Activated CD4-positive, alpha-beta memory T cell treated with anti-CD3 and anti-CD28 coated beads for 36 hours (primary cell): Measurements from ENCODE around the gene OR4D1. TPM values are rescaled to one million over a fixed set of nuclear protein-coding genes. Genes with fewer than 3 reads are reported as not detected.

Source experiments
- CTCF ChIA-PET: fragments of 350-600 bp; sonication (Branson Sonifier 250); formaldehyde crosslinking; loops from one replicate; lab custom pipeline; 2021; ENCODE audit warnings: antibody characterized with exemption, inconsistent platforms; lab: Charles Lee
- POLR2A ChIA-PET: fragments of 350-600 bp; sonication (Branson Sonifier 250); formaldehyde crosslinking; loops from one replicate; lab custom pipeline; 2021; ENCODE audit warnings: antibody characterized with exemption; lab: Charles Lee
- DNase-seq: peaks from one replicate; pipeline ENCODE4 v3.0.0-alpha.2; 2020
- H3K27ac Mint-ChIP-seq: one replicate; pipeline ENCODE4 v1.8.0; 2021; ENCODE audit warnings: mixed read lengths
- H3K27me3 Mint-ChIP-seq: one replicate; pipeline ENCODE4 v1.8.0; 2021; ENCODE audit warnings: mixed read lengths
- H3K36me3 Mint-ChIP-seq: one replicate; pipeline ENCODE4 v1.8.0; 2021; ENCODE audit warnings: mixed read lengths
- H3K4me1 Mint-ChIP-seq: one replicate; pipeline ENCODE4 v1.8.0; 2021; ENCODE audit warnings: low read depth, mixed read lengths
- H3K4me3 Mint-ChIP-seq: one replicate; pipeline ENCODE4 v1.8.0; 2021; ENCODE audit warnings: mild to moderate bottlenecking, mixed read lengths
- H3K9me3 Mint-ChIP-seq: one replicate; pipeline ENCODE4 v1.8.0; 2021; ENCODE audit warnings: mixed read lengths
- intact Hi-C: fragments of 100-400 bp; cut with micrococcal nuclease; formaldehyde crosslinking; loops from one replicate; pipeline ENCODE4 v1.15.1; 2023
- total RNA-seq, 2 experiments: library from RNA; stranded (reverse); gene quantifications; one replicate each; pipeline ENCODE4 v1.2.3, GENCODE V29; 2021

OR4D1 gene
- total RNA-seq, 2 experiments from 2014 or later = 0.17 to 0.27 TPM

DNA sequence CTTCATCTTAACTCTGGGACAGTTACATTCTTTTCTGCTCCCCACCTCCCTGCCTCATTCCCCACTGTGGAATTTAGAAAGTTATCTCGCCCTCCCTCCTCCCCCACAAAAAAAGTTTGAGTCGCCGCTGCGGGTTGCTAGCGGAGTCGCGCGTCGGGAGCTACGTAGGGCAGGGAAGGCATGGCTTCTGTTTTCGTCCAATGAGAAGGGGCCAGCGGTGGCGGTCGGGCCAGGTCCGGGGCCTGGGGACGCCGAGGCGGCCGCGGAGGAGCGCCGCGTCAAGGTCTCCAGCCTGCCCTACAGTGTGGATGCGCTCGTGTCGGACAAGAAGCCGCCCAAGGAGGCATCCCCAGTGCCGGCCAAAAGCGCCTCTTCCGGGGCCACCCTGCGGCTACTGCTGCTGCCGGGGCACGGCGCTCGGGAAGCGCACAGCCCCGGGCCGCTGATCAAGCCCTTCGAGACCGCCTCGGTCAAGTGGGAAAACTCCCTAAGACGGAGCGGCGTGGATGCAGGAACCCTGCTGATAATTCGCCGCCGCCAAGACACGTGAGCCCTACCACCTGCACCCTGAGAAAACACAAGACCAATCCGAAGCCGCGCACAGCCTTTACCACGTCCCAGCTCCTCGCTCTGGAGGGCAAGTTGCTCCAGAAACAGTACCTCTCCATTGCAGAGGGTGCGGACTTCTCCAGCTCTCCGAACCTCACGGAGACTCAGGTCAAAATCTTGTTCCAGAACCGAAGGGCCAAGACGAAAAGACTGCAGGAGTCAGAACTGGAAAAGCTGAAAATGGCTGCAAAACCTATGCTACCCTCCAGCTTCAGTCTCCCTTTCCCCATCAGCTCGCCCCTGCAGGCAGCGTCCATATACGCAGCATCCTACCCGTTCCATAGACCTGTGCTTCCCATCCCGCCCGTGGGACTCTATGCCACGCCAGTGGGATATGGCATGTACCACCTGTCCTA is 8.9 kb downstream of the OR4D1 start:
- peak; percentile 78 for DNase-seq
- POLR2A ChIA-PET = no interaction called here
- no peaks in the 10 kb centered on the region for H3K36me3 Mint-ChIP-seq
- no peaks in the 10 kb centered on the region for H3K27me3 Mint-ChIP-seq
- CTCF ChIA-PET = interaction anchor here (0.7 to 1.6 kb wide), 6 partner anchors 14 to 63 kb away, joined by 3 to 6 read pairs (median 3); no protein-coding TSS in a partner anchor
- H3K27ac Mint-ChIP-seq = peak overlapping the region; percentile 84
- intact Hi-C loops = loop anchor here (5.0 kb wide), 1 partner anchor 150 kb away; the partner anchor contains the start of gene SRSF1
- H3K9me3 Mint-ChIP-seq = no peaks in the 10 kb centered on the region
- peak overlapping the region; percentile 88 for H3K4me3 Mint-ChIP-seq
- peaks cover 47% of the 10 kb centered on the region for H3K4me1 Mint-ChIP-seq

DNA sequence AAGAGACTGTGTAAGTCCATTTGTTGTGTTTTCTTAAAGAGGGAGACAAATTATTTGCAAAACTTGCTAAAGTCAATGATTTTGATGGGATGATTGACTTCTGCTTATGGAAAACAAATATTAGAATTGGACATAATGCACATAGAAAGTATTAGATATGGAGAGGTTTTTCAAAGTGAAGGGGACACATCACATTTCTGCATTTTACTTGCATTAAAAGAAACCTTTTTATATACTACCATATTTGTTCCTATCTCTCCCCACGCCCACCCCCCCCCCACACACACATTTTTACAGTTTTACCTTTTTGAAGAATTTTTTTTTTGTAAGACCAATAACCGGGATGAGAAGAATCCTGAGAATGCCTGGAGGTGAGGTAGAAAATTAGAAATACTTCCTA is 10.0 kb downstream of the OR4D1 start:
- intact Hi-C loops = loop anchor here (5.0 kb wide), 1 partner anchor 151 kb away; the partner anchor contains the start of gene SRSF1
- H3K4me3 Mint-ChIP-seq = no peak overlapping the region
- peaks cover 36% of the 10 kb centered on the region for H3K4me1 Mint-ChIP-seq
- H3K36me3 Mint-ChIP-seq = no peaks in the 10 kb centered on the region
- H3K27ac Mint-ChIP-seq = no peak overlapping the region
- DNase-seq = no peak
- CTCF ChIA-PET = no interaction called here
- H3K9me3 Mint-ChIP-seq = no peaks in the 10 kb centered on the region
- H3K27me3 Mint-ChIP-seq = no peaks in the 10 kb centered on the region
- POLR2A ChIA-PET = no interaction called here

DNA sequence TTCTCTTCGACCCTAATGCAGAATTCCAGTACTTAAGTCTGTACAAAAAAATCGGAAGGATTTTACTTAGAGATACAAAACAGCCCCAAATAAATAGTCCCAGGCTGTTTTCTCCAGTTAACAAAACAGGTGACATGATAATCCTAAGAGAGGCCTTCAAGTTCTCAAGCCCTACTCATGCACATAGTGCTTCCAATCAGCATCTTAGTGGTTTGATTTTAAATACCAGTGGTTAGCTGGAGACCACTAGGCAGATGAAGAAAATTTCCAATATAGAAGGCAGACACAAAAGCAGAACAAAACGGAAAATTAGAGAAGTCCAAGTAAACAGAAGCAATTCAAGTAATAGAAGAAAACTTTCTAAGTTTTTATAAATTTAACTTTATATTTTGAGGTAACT is 13.4 kb downstream of the OR4D1 start:
- Mint-ChIP-seq H3K9me3 (no peaks in the 10 kb centered on the region), H3K27me3 (no peaks in the 10 kb centered on the region), H3K4me1 (peaks cover 10% of the 10 kb centered on the region), H3K27ac (no peak overlapping the region), H3K4me3 (no peak overlapping the region), H3K36me3 (no peaks in the 10 kb centered on the region)
- ChIA-PET POLR2A (no interaction called here), CTCF (no interaction called here)
- intact Hi-C loops = no loop called here
- no peak for DNase-seq

DNA sequence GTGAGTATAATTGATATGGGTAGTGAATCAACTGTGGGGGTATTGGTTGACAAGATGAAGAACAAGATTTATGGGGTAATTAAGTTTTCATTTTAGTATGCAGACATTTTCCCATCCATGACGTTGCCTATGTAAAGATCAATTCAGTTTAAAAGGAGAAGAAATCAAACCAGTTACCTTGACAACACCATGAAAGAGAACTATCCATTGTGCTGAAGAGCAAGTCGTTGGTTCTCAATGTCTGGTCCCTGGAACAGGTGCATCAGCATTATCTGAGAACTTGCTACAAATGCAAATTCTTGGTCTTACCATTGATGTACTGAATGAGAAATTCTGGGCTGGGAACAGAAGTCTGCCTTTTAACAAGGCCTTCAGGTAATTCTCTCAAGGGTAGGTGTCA is 17.8 kb downstream of the OR4D1 start:
- Mint-ChIP-seq H3K4me3 (no peak overlapping the region), H3K4me1 (peaks cover 22% of the 10 kb centered on the region), H3K36me3 (no peaks in the 10 kb centered on the region), H3K9me3 (no peaks in the 10 kb centered on the region), H3K27ac (no peak overlapping the region), H3K27me3 (no peaks in the 10 kb centered on the region)
- POLR2A ChIA-PET = no interaction called here
- DNase-seq = no peak
- intact Hi-C loops = no loop called here
- CTCF ChIA-PET = no interaction called here

DNA sequence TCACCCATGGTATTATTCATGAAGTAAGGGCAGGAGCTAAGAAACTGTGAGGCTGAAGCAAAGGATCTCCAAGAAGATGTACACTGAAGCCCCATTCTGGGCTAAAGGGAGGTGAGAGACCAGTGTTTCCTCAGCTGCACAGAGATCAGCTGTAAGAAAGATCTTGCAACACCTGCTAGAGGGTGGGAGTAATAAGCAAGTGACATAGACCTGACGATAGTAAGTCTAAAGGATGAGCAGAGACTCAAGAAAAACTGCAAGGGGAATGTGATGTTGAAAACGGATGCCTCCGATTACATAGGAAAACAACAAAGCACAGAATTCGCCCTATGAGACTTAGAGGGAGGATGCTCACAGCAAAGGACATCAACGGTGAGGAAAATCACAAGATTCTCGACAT is 18.5 kb downstream of the OR4D1 start, which contains the start of gene OR4D2:
Gene OR4D2, plus strand, starts transcription at position 301 of the 400 bp plus-strand sequence. CDS start 2,674 bp downstream, outside the sequence.
- H3K36me3 Mint-ChIP-seq = no peaks in the 10 kb centered on the region
- no peak within 1 kb of the TSS for H3K27ac Mint-ChIP-seq
- no peaks in the 10 kb centered on the region for H3K27me3 Mint-ChIP-seq
- intact Hi-C loops = no loop called here
- H3K9me3 Mint-ChIP-seq = no peaks in the 10 kb centered on the region
- no peak within 1 kb of the TSS for H3K4me3 Mint-ChIP-seq
- ChIA-PET POLR2A (no interaction called here), CTCF (no interaction called here)
- H3K4me1 Mint-ChIP-seq = peaks cover 28% of the 10 kb centered on the region
- DNase-seq = no peak

DNA sequence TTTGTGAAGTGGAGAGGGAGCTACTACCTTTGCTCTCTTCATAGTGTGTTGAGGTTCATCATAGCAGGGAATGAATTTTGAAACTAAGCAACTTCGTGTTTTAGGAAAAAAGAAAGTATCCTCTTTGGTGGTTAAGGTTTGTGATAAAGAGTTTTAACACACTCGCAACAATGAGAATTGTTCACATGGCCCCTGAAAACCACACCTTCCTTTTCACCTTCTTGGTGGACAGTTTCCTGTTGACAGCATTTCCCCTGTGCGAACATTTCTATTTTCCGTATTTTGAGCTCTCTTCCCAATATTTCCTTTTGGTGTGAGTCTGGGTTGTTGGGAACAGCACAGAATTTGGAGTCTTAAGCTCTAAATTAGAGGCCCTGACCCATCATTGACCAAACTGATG is 22.4 kb downstream of the OR4D1 start:
- intact Hi-C loops = no loop called here
- peak overlapping the region; percentile 25 for H3K27ac Mint-ChIP-seq
- no peaks in the 10 kb centered on the region for H3K9me3 Mint-ChIP-seq
- peaks cover 38% of the 10 kb centered on the region for H3K4me1 Mint-ChIP-seq
- DNase-seq = no peak
- no peak overlapping the region for H3K4me3 Mint-ChIP-seq
- H3K36me3 Mint-ChIP-seq = no peaks in the 10 kb centered on the region
- CTCF ChIA-PET = interaction anchor here (0.9 to 2.0 kb wide), 6 partner anchors 14 to 337 kb away, joined by 3 to 10 read pairs (median 6); no protein-coding TSS in a partner anchor
- POLR2A ChIA-PET = no interaction called here
- H3K27me3 Mint-ChIP-seq = no peaks in the 10 kb centered on the region

DNA sequence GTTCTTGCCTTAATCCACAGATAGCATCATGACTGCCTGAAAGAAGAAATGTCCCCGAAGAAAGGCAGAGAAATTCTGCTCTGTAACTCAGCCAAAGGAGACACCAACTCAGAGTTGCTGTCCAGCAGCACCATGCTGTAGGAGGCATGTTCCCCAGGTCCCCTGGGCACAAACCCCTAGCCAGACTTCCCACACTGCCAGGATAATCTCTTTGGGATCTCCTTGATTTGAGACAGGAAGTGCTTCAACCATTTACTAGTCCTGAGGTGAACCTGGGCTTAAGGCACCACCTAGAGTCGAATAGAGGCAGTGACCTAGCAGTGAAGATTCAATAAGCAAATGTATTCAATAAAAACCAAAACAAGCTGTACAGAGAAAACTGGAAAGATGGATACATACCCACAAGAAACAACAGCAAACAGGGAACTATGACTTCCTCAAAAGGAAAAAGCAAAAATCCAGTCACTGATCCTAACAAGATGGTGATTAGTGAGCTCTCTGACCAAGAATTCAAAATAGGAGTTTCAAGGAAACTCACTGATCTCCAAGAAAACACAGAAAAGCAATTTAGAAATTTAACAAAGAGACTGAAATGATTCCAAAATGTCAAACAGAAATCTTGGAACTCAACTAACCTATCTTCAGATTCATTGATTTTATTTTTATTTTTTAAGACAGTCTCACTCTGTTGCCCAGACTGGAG is 24.3 kb downstream of the OR4D1 start:
- Mint-ChIP-seq H3K4me1 (peaks cover 36% of the 10 kb centered on the region), H3K9me3 (no peaks in the 10 kb centered on the region), H3K4me3 (no peak overlapping the region), H3K27me3 (peaks cover 3% of the 10 kb centered on the region), H3K36me3 (no peaks in the 10 kb centered on the region), H3K27ac (no peak overlapping the region)
- peak; percentile 59 for DNase-seq
- intact Hi-C loops = loop anchor here (1.0 kb wide), 1 partner anchor 50 kb away; no protein-coding TSS in a partner anchor
- POLR2A ChIA-PET = no interaction called here
- CTCF ChIA-PET = interaction anchor here (0.6 to 2.1 kb wide), 26 partner anchors 9 to 340 kb away, joined by 3 to 20 read pairs (median 3); partner anchors contain the start of gene OR4D1

DNA sequence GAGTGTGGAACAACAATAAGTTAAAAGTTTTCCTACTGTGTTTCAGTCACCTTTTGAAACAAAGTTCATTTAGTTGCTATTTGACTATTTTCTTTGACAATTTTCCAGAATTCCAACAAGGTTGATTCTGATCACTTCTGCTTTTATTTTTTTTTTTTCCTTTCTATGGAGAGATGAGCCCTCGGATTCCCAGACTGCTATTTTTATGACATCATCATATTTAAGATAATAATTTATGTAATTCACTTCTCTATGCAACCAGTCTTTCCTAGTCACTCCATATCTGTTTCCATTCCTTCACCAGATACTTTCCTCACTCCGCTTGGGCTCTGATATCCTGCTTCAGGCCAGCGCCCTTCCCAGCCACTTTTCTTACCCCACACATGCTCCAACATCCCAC is 26.7 kb downstream of the OR4D1 start:
- intact Hi-C loops = no loop called here
- CTCF ChIA-PET = interaction anchor here (1.1 to 1.3 kb wide), 2 partner anchors 18 to 24 kb away, joined by 3 to 4 read pairs; no protein-coding TSS in a partner anchor
- Mint-ChIP-seq H3K4me3 (no peak overlapping the region), H3K9me3 (no peaks in the 10 kb centered on the region), H3K27me3 (peaks cover 3% of the 10 kb centered on the region), H3K36me3 (no peaks in the 10 kb centered on the region), H3K4me1 (peaks cover 26% of the 10 kb centered on the region), H3K27ac (no peak overlapping the region)
- POLR2A ChIA-PET = no interaction called here
- DNase-seq = no peak

DNA sequence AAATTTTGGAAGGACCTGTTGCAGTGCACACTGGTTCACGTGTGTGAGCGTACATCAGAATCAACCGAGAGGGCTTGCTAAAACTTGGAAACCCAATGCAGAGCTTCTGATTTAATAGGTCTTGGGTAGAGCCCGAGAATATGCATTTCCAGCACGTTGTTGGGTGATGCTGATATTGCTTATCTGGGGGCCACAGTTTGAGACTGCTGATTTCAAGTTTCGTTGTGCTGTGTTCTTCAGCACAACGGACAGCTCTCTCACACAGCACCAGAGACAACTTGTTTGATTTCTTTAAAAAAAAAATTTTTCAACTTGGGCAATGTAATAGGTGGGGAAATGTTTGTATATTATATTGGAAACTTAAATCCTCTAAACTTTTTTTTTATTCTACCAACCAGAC is 28.0 kb downstream of the OR4D1 start:
- Mint-ChIP-seq H3K36me3 (no peaks in the 10 kb centered on the region), H3K4me3 (no peak overlapping the region), H3K27ac (no peak overlapping the region), H3K9me3 (no peaks in the 10 kb centered on the region), H3K4me1 (peaks cover 15% of the 10 kb centered on the region), H3K27me3 (peaks cover 3% of the 10 kb centered on the region)
- no peak for DNase-seq
- intact Hi-C loops = no loop called here
- CTCF ChIA-PET = interaction anchor here (1.4 to 1.7 kb wide), 2 partner anchors 25 to 64 kb away, joined by 3 to 4 read pairs; no protein-coding TSS in a partner anchor
- POLR2A ChIA-PET = no interaction called here

DNA sequence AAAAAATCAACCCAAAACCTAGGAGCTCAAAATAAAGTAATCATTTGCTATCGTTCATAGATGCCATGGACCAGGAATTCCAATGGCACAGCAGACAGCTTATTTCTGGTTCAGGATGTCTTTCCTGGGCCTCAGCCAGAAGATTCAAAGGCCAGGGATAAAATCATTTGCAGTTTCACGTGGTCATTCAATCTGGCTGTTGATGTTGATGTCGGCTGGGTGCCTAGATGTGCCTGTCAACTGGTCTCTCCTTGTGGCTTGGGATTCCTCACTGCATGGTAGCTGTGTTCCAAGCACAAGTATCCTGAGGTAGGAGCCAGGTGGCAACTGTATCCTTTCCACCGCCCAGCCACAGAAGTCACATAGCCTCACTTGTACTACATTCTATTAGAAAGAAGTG is 33.6 kb downstream of the OR4D1 start:
- Mint-ChIP-seq H3K4me1 (peaks cover 3% of the 10 kb centered on the region), H3K27ac (no peak overlapping the region), H3K36me3 (no peaks in the 10 kb centered on the region), H3K27me3 (peaks cover under 1% of the 10 kb centered on the region), H3K4me3 (no peak overlapping the region), H3K9me3 (no peaks in the 10 kb centered on the region)
- POLR2A ChIA-PET = no interaction called here
- CTCF ChIA-PET = interaction anchor here (0.6 to 1.3 kb wide), 4 partner anchors 9 to 289 kb away, joined by 3 to 4 read pairs (median 4); no protein-coding TSS in a partner anchor
- DNase-seq = no peak
- intact Hi-C loops = no loop called here

DNA sequence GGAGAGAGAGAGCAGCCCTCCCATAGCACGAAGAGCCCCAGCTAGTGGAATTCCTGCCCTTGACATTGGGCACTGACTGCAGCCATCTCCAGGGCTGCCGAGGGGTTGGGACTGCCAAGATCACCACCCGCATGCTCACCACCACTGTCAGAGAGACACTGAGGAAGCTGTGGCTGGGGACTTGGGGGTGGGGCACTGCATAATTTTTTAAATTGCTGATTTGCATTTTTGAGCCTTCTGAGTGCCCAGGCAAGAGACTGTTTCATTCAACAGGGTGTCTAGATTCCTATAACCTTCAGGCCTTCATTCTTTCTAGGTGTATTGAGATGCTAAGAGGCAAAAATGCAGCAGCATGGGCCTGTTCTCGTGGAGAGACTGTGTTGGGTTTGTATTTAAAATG is 35.3 kb downstream of the OR4D1 start:
- H3K4me1 Mint-ChIP-seq = peaks cover 3% of the 10 kb centered on the region
- H3K4me3 Mint-ChIP-seq = no peak overlapping the region
- intact Hi-C loops = no loop called here

More for the DNA sequence above, 35.3 kb downstream of the OR4D1 start:
- Mint-ChIP-seq H3K9me3 (no peaks in the 10 kb centered on the region), H3K27me3 (peaks cover 5% of the 10 kb centered on the region), H3K36me3 (no peaks in the 10 kb centered on the region), H3K27ac (no peak overlapping the region)
- no peak for DNase-seq
- CTCF ChIA-PET = interaction anchor here (0.9 kb wide), 1 partner anchor 11 kb away, joined by 3 read pairs; no protein-coding TSS in a partner anchor
- POLR2A ChIA-PET = no interaction called here
